ENCODE results near the gene FGF9. TPM values are rescaled to one million over a fixed set of nuclear protein-coding genes. Genes with fewer than 3 reads are reported as not detected.

Gene FGF9
- total RNA-seq, 2 experiments from 2014 or later: 4.7 to 11.4 TPM

GRCh38 chr13:21696865-21697448 lies 26.1 kb downstream of the FGF9 start:
- Histone ChIP-seq H3K9me2 (ENCODE audit: insufficient read depth, low read length) (no peaks in the 10 kb centered on the region), H3K4me1 (ENCODE audit: insufficient read depth, low read length, poor library complexity, severe bottlenecking) (peaks cover 8% of the 10 kb centered on the region), H3K79me2 (ENCODE audit: insufficient read depth, low read depth, low read length) (no peaks in the 10 kb centered on the region), H3K27ac (ENCODE audit: low read depth, low read length, poor library complexity, severe bottlenecking) (no peak overlapping the region), H2AFZ (ENCODE audit: low read length) (no peak overlapping the region), H3K4me3 (ENCODE audit: low read depth, low read length, poor library complexity, severe bottlenecking) (no peak overlapping the region), H4K20me1 (ENCODE audit: insufficient read depth, low read length) (no peaks in the 10 kb centered on the region), H3K4me2 (ENCODE audit: low read length) (no peak overlapping the region), H3K9me3 (ENCODE audit: low read length) (no peaks in the 10 kb centered on the region), H3K36me3 (ENCODE audit: insufficient read depth, low read length) (peaks cover 5% of the 10 kb centered on the region; the same call in 1 of the 2 replicates)
- intact Hi-C loops (cut with micrococcal nuclease; ENCODE audit: unreplicated experiment): no loop called here
- POLR2A ChIA-PET: no interaction called here
- no TSS peak for BruUV-seq (replicated peaks)
- no peak for DNase-seq (ENCODE audit: low spot score)
- TF ChIP-seq EZH2phosphoT487 (IDR thresholded peaks at IDR 0.05; ENCODE audit: borderline replicate concordance, low read depth, low read length): no peak
- no peak for TF ChIP-seq CTCF (conservative IDR thresholded peaks at IDR 0.05; ENCODE audit: low read length)
- CTCF ChIA-PET (ENCODE audit: unreplicated experiment): no interaction called here

- Histone ChIP-seq H3K4me1 (ENCODE audit: insufficient read depth, low read length, poor library complexity, severe bottlenecking) (peaks cover 8% of the 10 kb centered on the region), H3K9me3 (ENCODE audit: low read length) (no peaks in the 10 kb centered on the region), H3K4me2 (ENCODE audit: low read length) (no peak overlapping the region), H2AFZ (ENCODE audit: low read length) (no peak overlapping the region), H3K4me3 (ENCODE audit: low read depth, low read length, poor library complexity, severe bottlenecking) (no peak overlapping the region), H3K79me2 (ENCODE audit: insufficient read depth, low read depth, low read length) (no peaks in the 10 kb centered on the region), H3K9me2 (ENCODE audit: insufficient read depth, low read length) (no peaks in the 10 kb centered on the region), H3K36me3 (ENCODE audit: insufficient read depth, low read length) (peaks cover 5% of the 10 kb centered on the region; the same call in 1 of the 2 replicates), H3K27ac (ENCODE audit: low read depth, low read length, poor library complexity, severe bottlenecking) (no peak overlapping the region), H4K20me1 (ENCODE audit: insufficient read depth, low read length) (no peaks in the 10 kb centered on the region)
- DNase-seq (ENCODE audit: low spot score): no peak
- BruUV-seq (replicated peaks): no TSS peak
- ChIA-PET POLR2A (interaction anchor here (0.5 to 0.9 kb wide), 3 partner anchors 25 to 1703 kb away, joined by 3 to 4 read pairs (median 3); no protein-coding TSS in a partner anchor), CTCF (ENCODE audit: unreplicated experiment) (no interaction called here)
- intact Hi-C loops (cut with micrococcal nuclease; ENCODE audit: unreplicated experiment): no loop called here
- TF ChIP-seq EZH2phosphoT487 (IDR thresholded peaks at IDR 0.05; ENCODE audit: borderline replicate concordance, low read depth, low read length): no peak
- no peak for TF ChIP-seq CTCF (conservative IDR thresholded peaks at IDR 0.05; ENCODE audit: low read length)
Observed at GRCh38 chr13:21698817-21699679, 28.2 kb downstream of the FGF9 start.

GRCh38 chr13:21701460-21701859 lies 30.6 kb downstream of the FGF9 start:
- Histone ChIP-seq H3K9me3 (ENCODE audit: low read length) (no peaks in the 10 kb centered on the region), H2AFZ (ENCODE audit: low read length) (no peak overlapping the region), H4K20me1 (ENCODE audit: insufficient read depth, low read length) (no peaks in the 10 kb centered on the region), H3K4me2 (ENCODE audit: low read length) (no peak overlapping the region), H3K9me2 (ENCODE audit: insufficient read depth, low read length) (no peaks in the 10 kb centered on the region), H3K4me1 (ENCODE audit: insufficient read depth, low read length, poor library complexity, severe bottlenecking) (peaks cover 8% of the 10 kb centered on the region), H3K79me2 (ENCODE audit: insufficient read depth, low read depth, low read length) (no peaks in the 10 kb centered on the region), H3K27ac (ENCODE audit: low read depth, low read length, poor library complexity, severe bottlenecking) (no peak overlapping the region), H3K4me3 (ENCODE audit: low read depth, low read length, poor library complexity, severe bottlenecking) (no peak overlapping the region), H3K36me3 (ENCODE audit: insufficient read depth, low read length) (peaks cover 3% of the 10 kb centered on the region; the same call in 1 of the 2 replicates)
- CTCF ChIA-PET (ENCODE audit: unreplicated experiment): no interaction called here
- DNase-seq (ENCODE audit: low spot score): no peak
- TF ChIP-seq CTCF (conservative IDR thresholded peaks at IDR 0.05; ENCODE audit: low read length) (no peak), EZH2phosphoT487 (IDR thresholded peaks at IDR 0.05; ENCODE audit: borderline replicate concordance, low read depth, low read length) (no peak)
- BruUV-seq (replicated peaks): no TSS peak
- POLR2A ChIA-PET: interaction anchor here (2.5 kb wide), 1 partner anchor 10 kb away, joined by 8 read pairs; no protein-coding TSS in a partner anchor
- intact Hi-C loops (cut with micrococcal nuclease; ENCODE audit: unreplicated experiment): no loop called here

All from OCI-LY7 (cell line).